ENCODE data around the gene MLKL.

The MLKL gene

GRCh38 chr16:74626741-74627416 is 73.8 kb downstream of the MLKL start:
- no peak for TF ChIP-seq CTCF (IDR thresholded peaks at IDR 0.05; ENCODE audit: low read depth, low read length)
- peak in 1 of 2 donors; percentile 45 for DNase-seq (ENCODE audit: low read depth in 2 of 2)
- H3K4me3 ChIP-seq (replicated peaks in 1 of 2; ENCODE audit: low read depth in 2 of 2, low read length in 2 of 2): no peak overlapping the region

GRCh38 chr16:74625500-74626350 is 74.9 kb downstream of the MLKL start:
- H3K4me3 ChIP-seq (replicated peaks in 1 of 2; ENCODE audit: low read depth in 2 of 2, low read length in 2 of 2): no peak overlapping the region
- no peak for TF ChIP-seq CTCF (IDR thresholded peaks at IDR 0.05; ENCODE audit: low read depth, low read length)
- no peak for DNase-seq (ENCODE audit: low read depth in 2 of 2)

- no peak for DNase-seq (ENCODE audit: low read depth in 2 of 2)
- H3K4me3 ChIP-seq (replicated peaks in 1 of 2; ENCODE audit: low read depth in 2 of 2, low read length in 2 of 2): no peak overlapping the region
- TF ChIP-seq CTCF (IDR thresholded peaks at IDR 0.05; ENCODE audit: low read depth, low read length): no peak
These were observed 76.8 kb downstream of the MLKL start for GRCh38 chr16:74623839-74624235.

GRCh38 chr16:74623214-74623838 is 77.3 kb downstream of the MLKL start:
- peak; percentile 52 for TF ChIP-seq CTCF (IDR thresholded peaks at IDR 0.05; ENCODE audit: low read depth, low read length)
- H3K4me3 ChIP-seq (replicated peaks in 1 of 2; ENCODE audit: low read depth in 2 of 2, low read length in 2 of 2): no peak overlapping the region
- peak; percentile 68 to 76 for DNase-seq (ENCODE audit: low read depth in 2 of 2)

- TF ChIP-seq CTCF (IDR thresholded peaks at IDR 0.05; ENCODE audit: low read depth, low read length): no peak
- H3K4me3 ChIP-seq (replicated peaks in 1 of 2; ENCODE audit: low read depth in 2 of 2, low read length in 2 of 2): no peak overlapping the region
- DNase-seq (ENCODE audit: low read depth in 2 of 2): no peak
These were observed 78.7 kb downstream of the MLKL start for GRCh38 chr16:74622005-74622404.
